Cortex of kidney (tissue), 1 donor: ENCODE results near the gene NCAPH2.
A peak's percentile ranks its signal among the peaks of the same experiment; 100 is the strongest.

Experiments used
- DNase-seq: peaks from one replicate; lab custom pipeline; 2025; lab: John Stamatoyannopoulos, UW

The NCAPH2 gene

DNA sequence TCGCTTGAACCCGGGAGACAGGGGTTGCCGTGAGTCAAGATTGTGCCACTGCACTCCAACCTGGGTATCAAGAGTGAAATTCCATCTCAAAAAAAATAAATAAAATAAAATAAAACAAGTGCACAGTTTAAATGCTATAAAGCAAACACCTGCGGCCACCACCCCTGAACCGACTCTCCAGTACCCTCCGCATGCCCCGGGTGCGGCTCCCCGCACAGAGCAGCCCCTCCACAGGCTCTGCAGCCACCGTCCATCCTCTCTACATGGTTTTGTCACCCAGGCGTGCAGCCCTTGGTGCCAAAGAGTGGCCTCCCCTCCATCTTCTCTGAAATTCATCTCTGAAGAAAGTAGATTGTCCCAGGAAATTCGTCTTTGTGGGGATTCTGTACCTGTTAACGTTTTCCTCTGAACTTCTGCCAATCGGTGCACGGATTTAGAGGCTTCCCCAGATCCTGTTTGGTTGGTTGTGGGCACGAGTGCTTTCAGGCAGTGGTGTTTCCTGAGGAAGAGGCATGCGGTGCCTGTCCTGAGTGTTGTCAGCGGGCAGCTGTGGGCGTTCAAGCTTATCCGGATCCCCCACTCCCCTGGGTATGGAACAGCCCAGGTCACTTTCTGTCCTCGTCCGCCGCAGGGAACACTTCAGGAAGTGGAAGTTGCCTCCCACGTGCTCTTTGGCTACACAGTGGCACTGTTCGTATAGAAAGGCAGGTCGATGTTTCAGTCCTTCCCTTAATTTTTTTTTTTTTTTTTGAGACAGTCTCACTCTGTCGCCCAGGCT, 17.3 kb upstream of the NCAPH2 start:
- no peak for DNase-seq

DNA sequence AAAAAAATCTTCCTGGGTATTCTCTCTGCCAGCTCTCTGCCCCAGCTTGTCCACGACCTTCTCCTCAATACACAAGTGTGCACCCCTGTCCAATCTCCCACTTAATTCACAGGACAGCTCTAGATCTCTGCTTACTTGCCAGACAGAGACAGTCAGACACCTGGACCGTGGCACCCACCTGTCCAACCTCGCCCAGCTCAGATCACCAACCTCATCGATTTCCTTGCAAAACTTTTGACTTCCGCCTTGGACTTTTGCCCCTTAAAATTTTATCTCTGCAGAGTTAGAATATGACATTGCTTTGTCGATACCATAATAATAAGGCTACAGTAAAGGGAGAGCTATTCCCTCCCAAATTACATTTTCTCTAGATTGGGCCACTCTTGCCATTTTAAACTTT, 10.9 kb upstream of the NCAPH2 start:
- no peak for DNase-seq

DNA sequence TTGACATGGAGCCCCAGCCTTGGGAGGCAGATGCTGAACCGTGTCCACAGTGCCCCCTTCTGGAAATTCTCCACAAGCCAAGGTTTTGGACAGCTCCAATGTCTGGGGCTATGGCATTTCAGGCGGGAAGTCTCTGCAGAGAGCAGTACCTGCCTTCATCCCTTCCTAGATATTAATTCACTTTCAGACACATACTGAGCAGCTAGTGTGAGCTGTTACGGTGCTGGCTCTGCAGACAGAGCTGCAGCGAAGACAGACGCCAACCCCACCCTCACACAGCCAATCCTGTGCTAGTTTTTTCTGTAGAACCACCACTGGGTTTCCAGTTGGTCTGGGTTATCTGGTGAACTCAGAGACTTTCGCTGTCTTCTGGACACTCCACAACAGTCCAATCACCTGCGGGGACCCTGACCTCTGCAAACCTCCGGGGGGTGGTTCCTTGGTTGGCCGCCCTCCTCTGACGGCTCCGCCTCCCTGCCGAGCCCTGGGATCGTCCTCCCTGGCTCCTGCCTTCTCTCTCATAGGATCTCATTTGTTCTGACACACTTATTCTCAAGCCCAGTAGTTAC, 9.6 kb upstream of the NCAPH2 start:
- no peak for DNase-seq

DNA sequence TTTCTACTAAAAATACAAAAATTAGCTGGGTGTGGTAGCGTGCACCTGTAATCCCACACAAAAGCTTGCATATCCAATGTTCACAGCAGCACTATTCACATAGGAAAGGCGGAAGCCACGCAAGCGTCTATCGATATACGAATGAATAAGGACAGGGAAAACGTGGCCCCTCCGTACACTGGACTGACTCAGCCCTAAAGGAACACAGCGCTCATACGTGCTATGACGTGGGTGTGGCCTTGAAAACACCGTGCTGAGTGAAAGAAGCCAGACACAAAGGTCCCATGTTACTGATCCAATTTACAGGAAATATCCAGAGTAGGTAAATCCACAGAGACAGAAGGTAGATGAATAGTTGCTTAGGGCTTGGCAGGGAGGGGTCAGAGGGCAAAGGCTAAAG, 7.6 kb upstream of the NCAPH2 start:
- no peak for DNase-seq

DNA sequence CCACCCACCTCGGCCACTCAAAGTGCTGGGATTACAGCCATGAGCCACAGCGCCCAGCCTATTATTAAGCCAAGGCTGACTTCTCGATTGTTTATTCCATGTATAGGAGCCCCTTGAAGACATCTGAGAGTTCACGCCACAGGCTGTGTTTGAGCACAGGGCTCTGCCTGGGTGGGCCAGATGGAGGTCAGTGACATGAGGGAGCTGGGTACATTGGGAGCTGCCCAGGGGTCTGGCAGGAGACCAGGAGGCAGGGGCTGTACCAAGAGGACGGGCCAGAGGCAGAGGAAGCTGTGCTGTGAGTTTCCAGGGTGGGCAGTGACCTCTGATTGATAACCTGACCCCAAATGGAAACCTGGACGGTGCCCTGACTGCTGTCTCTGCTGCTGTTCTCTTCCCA, 5.9 kb upstream of the NCAPH2 start:
- DNase-seq = no peak

DNA sequence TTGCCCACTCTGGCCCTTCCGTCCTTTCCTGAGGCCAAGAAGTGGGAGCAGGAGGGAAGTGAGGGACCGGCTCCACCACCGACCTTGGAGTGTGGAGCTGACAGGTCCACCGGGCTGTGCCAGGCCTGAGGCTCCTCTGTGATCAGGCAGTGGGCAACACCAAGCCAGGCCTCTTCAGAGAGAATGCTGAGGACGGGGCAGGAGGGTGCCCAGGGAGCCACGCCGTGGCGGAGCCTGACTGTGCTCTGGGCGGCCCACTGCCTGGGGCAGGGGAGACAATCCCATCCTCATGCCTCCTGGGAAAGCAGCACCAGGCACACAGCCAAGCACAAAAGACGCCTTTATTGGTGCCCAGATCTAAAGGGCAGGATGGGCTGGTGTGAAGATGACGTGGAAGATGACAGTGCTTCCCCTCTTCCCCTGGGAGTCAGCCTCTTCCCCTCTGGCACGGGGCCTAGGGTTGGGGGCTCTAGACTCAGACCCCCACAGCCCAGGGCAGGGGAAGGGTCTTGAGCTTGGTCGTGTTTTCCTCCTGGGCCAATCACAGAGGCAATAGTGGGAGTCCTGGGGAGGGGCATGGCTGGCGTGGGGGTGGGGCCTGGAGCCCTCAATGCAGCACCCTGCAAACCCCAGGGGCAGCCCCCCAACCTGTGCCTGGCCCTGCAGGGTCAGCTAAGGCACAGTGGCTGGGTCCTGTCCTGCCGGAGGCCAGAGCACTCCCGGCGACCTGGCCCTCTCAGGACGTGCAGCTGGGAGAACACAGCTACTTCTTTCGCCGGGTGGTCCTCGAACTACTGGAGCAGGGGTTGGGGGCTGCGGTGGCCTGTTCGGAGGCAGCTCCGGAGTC, 5.2 kb upstream of the NCAPH2 start:
- DNase-seq = no peak

DNA sequence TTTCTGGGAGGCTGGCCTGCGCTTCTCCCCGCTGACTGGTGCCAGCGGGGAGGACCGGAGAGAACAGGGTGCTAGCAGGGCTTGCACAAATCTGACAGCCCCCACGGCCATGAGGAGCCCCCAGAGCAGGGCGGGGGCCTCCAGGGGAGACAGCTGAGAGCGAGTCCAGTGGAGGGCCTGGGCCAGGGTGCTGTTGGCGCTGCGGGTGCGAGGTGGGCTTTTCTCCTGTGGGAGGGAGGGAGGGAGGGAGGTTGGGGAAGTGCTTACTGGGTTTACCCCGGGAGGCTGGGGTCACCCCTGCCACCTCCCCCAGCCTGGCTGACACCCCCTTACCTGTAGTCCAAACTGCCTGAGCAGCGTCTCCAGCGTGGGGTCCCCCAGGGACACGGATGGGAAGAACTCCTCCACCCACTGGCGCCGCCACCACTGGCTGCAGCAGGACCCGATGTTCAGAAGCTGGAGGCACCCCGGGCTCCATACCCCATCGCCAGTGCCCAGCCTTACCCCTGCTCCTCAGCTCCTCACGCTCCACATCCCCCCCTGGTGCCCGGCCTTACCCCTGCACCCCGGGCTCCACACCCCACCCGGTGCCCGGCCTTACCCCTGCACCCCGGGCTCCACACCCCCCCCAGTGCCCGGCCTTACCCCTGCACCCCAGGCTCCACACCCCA, 4.4 kb upstream of the NCAPH2 start:
- DNase-seq = no peak

DNA sequence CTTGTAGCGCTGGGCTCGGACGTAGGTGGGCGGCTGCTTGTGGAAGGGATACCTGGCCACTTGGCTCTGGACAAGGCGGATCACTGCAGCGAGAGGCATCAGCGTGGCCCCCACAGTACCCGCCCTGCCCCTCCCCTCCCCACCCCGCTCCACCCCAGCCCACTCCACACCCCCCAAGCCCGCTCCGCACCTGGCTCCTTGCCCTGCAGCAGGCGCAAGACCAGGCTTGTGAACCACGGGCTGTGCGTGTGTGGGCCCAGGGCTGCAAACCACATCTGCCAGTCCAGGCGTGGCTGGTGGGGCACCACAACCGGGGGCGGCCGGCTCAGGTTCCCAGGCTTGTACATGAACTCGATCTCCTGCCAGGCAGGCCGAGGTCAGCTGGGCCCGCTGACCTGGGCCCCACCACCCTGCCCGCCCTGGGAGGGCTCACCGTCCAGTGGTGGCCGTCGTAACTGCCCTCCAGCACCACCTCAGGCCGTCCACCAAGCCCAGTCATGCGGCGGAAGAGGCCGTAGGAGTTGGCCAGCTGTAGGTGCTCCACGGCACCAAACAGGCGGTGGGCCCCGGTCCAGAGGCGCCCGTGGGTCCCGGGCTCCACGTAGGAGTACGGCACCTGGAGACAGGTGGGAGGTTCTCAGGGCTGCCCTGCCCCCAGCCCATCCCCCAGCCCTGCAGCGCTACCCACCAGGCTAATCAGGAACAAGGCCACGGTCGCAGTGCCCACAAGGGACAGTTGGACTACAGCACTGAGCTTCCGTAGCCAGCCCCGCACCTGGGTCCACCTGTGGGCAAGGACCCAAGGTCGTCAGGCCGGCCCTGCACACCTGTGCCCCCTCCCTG, 3.4 kb upstream of the NCAPH2 start:
- DNase-seq = no peak

DNA sequence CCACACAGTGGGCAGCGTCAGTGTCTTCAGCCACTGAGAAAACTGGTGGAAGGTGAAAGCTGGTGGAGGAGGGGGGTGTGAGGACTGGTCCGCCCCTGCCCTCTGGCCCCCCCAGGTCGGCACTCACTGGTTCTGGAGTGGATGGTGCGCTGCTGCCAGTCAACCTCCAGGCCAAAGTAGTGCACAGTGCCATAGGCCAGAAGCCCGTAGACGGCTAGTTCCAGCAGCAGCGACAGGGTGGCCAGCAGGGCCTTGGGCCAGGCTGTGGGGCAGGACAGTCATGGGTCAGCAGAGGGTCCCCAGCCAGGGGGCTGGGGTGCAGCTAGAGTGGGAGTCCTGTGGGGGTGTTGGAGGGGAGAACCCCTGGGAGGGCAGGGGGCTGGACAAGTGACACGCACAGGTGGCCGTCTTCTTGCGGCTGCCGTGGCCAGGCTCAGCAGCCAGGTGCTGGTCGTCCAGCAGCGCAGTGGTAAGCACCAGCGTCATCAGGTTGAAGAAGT, 2.7 kb upstream of the NCAPH2 start:
- no peak for DNase-seq

DNA sequence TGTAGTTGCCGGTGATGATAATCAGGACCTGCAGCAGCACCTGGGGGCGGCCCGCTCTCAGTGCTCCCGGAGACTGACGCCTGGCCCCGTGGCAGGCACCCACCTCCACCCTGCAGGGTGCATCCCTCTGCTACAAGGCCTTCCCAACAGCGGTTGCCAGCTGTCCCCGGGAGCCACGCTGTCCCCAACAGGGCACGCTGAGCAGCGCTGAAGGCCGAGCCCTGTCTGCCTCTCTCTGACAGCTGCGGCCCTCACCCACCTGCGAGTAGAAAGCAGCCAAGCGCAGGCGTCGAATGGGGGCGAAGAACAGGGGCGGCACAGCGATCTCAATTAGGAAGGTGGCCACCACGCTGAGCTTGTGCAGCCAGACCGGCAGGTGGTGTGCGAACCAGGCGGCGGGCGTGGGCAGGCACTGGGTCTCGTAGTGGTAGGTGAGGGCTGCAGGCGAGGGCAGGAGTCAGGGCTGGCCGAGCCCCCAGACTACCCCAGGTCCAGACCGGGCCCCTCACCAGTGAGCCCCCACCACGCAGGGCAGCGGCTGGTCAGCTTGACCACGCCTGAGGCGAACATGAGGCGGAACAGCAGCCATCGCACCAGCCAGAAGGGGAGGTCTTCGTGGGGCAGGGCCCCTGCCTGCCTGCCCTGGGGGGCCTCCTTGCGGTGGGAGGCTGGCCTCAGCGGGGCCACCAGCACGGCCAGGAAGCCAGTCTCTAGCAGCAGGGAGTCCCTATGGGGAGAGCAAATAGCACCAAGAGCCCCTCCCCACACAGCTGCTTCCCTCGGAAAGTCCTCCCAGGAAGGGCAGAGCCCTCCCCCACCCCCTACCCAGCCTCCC, 2.0 kb upstream of the NCAPH2 start:
- no peak for DNase-seq

DNA sequence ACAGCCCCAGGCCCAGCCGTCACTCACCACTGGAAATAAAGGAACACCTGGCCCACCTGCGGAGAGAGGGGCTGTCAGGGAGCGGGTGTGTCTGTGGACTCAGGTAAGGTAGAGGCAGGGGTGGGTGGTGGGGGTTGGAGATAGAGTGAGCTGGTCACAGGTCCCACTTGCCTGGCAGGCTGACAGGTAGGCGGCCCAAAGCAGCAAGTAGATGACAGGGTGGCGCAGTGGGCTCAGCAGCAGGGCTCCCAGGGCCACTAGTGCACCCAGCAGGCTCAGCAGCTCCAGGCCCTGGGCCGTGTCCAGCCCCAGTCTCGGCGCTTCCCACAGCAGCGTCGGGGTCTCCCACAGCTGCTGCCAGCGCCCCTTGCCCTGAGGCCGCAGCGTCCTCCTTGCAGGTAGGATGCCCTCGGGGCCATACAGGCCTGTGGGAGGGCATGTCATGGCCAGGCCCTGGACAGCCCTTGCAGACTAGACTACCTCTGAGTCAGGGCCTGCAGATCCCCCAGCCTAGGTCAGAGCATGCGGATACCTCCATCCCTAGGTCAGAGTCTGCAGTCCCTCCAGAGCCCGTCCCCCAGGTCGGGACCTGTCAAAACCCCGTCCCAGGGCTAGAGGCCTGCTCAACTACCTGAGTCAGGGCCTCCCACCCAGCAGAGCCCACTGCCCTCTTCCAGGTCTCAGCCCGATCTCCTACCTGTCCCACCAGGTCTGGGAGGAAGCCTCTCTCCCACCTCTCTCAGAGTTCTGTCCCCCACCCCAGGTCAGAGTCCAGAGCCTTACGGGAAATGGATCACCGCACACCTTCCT, 1.2 kb upstream of the NCAPH2 start:
- no peak for DNase-seq

DNA sequence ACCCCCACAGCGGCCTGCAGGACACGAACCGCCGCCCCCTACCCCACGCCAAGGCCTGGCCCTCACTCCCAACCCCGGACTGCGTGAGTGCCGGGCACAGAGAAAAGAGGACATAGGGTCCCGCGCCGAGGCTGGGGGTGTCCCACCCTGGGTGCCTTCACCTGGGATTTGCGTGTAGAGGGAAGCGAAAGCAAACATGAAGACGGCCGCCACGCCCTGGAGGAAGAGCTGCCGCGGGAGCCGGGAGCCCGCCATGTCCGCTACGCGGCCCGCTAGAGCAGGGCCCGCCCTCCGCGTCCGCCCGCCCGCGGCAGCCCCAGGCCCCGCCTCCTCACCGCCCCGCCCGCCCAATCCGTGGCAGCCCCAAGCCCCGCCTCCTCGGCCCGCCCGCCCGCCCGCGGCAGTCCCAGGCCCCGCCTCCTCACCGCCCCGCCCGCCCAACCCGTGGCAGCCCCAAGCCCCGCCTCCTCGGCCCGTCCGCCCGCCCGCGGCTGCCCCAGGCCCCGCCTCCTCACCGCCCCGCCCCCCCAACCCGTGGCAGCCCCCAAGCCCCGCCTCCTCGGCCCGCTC, 518 bp upstream of the NCAPH2 start, which contains the start of gene LMF2:
TSS of gene LMF2 (minus strand) at position 282 of the 570 bp plus-strand sequence. CDS start at position 255, 27 bp downstream.
- peak; percentile 95 for DNase-seq

DNA sequence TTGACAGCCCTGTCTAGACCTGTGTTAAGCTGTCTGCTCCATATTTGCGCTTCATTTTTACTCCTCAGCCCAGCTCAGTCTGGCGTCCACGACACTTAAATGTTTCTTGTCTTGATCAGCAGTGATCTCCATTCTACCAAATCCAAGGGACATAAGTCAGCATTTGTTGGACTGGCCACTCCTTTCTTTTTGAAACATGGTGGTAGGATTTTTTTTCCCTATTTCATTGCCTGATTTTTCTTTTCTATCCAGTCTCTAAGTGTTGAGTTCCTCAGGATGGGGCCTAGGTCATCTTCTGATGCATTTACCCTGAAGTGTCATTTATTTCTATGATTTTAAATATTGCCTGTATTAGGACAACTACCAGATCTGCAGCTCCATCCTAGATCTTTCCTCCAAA, 873 bp downstream of the NCAPH2 start:
- no peak for DNase-seq

DNA sequence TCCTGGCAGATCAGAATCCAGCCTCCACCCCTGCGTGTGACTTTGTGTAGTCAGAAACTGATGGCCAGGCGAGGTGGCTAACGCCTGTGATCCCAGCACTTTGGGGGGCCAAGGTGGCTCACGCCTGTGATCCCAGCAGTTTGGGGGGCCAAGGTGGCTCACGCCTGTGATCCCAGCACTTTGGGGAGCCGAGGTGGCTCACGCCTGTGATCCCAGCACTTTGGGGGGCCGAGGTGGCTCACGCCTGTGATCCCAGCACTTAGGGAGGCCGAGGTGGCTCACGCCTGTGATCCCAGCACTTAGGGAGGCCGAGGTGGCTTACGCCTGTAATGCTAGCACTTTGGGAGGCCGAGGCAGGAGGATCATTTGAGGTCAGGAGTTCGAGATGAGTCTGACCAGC, 5.2 kb downstream of the NCAPH2 start:
- DNase-seq = no peak

DNA sequence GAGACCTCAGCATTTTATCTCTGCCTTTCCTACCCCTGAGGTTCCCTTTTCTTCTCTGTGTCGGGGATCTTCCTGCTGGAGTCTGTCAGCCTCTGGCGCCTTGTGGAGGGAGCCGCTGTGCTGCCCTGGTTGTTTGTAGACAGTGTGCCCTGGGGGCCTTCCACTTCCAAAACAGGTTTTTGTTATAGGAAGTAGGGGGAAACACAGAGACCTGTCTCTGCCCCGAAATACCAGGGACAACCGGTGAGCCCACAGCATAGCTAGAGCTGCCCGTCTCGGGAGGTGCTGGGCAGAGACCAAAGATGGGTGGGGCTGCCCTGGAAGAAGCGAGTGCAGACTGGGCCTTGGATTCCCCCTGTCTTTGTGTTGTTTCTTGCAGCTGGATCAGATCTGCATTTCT, 8.0 kb downstream of the NCAPH2 start:
- DNase-seq = no peak

DNA sequence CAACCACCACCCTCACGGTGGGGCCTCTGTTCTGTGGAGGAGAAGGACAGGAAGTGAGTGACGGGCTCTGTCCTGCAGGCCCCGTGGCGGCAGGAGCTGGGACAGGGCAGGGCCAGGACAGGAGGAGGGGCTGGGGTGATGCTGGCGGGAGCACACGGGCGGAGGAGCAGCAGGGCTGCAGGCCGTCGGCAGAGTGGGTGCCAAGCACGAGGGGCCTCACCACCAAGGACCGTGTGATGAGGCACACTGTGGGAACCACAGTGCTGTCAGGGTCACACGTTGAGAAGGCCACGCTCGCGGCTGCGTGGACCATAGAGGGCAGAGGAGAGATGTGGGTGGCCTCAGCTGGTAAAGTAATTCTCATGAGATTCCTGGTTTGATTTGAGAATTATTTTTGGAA, 8.9 kb downstream of the NCAPH2 start:
- no peak for DNase-seq

DNA sequence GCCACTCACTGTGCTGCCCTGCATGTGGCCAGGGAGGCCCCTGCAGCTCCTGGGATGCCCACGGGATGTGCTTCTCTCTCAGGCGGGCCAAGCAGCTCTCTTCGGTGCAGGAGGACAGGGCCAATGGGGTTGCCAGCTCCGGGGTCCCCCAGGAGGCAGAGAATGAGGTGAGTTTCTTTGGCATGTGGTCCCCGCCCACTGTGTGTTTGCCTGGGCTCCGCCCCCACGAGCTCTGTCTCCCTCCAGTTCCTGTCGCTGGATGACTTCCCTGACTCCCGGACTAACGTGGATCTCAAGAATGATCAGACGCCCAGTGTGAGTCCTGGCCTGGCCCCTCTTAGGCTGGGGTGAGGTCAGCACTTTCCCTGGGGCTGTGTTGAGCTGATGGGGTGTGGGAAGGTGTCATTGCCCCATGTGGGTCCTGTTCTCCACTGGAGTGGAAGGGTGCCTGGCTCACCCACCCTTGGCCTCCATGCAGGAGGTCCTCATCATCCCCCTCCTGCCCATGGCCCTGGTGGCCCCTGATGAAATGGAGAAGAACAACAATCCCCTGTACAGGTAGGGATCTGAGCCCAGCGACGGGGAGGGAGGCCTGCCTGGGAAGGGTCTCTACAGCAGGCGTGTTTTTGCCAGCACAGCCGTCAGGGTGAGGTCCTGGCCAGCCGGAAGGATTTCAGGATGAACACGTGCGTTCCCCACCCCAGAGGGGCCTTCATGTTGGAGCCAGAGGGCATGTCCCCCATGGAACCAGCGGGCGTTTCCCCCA, 9.7 kb downstream of the NCAPH2 start:
- DNase-seq = no peak

DNA sequence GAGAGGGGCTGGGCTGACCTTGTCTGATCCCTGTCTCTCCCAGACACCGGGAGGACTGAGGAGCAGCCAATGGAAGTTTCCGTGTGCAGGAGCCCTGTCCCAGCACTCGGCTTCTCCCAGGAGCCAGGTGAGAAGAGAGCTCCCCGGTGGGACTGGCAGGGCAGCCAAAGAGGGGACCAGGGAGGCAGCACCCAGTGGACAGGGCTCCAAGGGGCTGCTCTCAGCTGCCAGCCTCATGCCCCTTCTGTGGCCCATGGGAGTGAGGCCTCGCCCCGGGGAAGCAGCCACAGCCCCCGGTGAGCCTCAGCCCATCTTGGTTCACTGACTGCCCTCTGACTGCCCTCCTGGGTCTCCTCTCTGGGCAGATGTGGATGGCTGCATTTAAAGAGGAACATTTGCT, 10.6 kb downstream of the NCAPH2 start:
- DNase-seq = no peak
